Smooth muscle cell of the umbilical artery (primary cell): ENCODE data around the gene SIN3B. TPM values are rescaled to one million over a fixed set of nuclear protein-coding genes. Genes with fewer than 3 reads are reported as not detected.

ENCODE experiments used
- total RNA-seq: library from RNA; depleted of rRNA; stranded (reverse); fragments of >200 nt; gene quantifications from 2 replicates; pipeline ENCODE4 v1.2.3, GENCODE V29; 2014

SIN3B gene
- 22.6 and 60.9 TPM in 2 replicates for total RNA-seq

GRCh38 chr19:16829010-16829821, at the start of gene SIN3B:
Gene SIN3B, plus strand, starts transcription at chr19:16829398. Its CDS starts 23 bp downstream, at chr19:16829421.

GRCh38 chr19:16888629-16889365, 59.6 kb downstream of the SIN3B start, which contains the start of gene F2RL3:
Gene F2RL3, plus strand, starts transcription at chr19:16888999. Its CDS starts 191 bp downstream, at chr19:16889190.

Other genes with a start within 250 kb of the SIN3B start
- gene MED26, start 201.2 kb upstream of the SIN3B start, total RNA-seq, result 2.4 and 5.7 TPM in 2 replicates
- 54.9 and 90.6 TPM in 2 replicates for gene SMIM7, start 169.3 kb upstream of the SIN3B start, total RNA-seq
- gene TMEM38A, start 168.3 kb upstream of the SIN3B start, total RNA-seq, result 1.0 and 2.1 TPM in 2 replicates
- gene NWD1, start 109.6 kb upstream of the SIN3B start, total RNA-seq, result not detected in 2 replicates
- gene F2RL3, start 59.6 kb downstream of the SIN3B start, total RNA-seq, result not detected in 2 replicates
- 0.23 and 0.59 TPM in 2 replicates for gene CPAMD8, start 197.4 kb downstream of the SIN3B start, total RNA-seq
- 1.8 and 2.8 TPM in 2 replicates for gene HAUS8, start 246.1 kb downstream of the SIN3B start, total RNA-seq
- 75.4 and 148 TPM in 2 replicates for gene MYO9B, start 246.4 kb downstream of the SIN3B start, total RNA-seq